ENCODE measurements around the gene CFAP65. TPM values are rescaled to one million over a fixed set of nuclear protein-coding genes. Genes with fewer than 3 reads are reported as not detected.

The CFAP65 gene
- total RNA-seq, 1 donor from 2014 or later, result not detected

- no peak for DNase-seq (ENCODE audit: low spot score)
These were observed 30.4 kb downstream of the CFAP65 start for GRCh38 chr2:219010873-219011272.

DNA sequence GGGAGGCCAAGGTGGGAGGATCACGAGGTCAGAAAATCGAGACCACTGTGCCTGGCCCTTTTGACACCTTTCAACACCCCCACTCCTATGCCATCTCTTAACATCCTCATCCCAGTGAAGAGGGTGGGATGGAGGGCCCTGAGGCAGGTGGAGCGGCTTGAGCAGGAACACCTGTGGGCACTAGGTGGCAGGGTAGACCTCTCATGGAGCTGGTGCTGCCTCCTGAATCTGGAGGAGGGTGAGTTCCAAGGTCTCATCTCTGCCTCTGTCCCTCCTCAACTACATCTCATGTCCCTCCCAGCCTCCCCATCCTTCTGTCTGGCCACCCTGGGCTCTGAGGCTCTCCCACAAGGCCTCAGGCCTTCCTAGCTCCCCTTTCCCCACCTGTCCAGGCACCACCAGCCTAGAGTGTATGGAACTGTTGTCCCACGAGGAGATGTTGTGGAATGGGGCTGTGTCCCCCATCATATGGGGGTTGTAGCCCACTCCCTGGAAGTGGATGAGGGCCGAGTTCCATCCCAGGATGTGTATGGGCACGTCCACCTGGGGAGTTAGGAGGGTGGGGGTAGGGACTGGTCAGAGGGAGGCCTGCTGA, 31.1 kb downstream of the CFAP65 start:
- no peak for DNase-seq (ENCODE audit: low spot score)

DNA sequence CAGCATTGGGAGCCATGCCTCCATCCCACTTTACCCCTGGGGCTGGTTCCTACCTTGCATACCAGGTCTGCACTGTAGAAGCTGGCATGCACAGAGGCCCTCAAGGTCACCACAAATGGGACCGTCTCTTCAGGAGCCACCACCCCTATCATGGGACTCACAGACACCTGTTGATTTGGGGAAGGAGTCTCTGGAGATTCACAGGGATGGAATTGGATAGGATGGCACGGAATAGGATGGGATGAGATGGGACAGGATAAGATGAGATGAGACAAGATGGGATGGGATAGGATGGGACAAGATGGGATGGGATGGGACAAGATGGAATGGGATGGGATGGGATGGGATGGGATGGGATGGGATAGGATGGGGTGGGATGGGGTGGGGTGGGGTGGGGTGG, 32.0 kb downstream of the CFAP65 start:
- DNase-seq (ENCODE audit: low spot score), result no peak

- no peak for DNase-seq (ENCODE audit: low spot score)
These were observed 37.3 kb downstream of the CFAP65 start for GRCh38 chr2:219003979-219004378.

- no peak for DNase-seq (ENCODE audit: low spot score)
These were observed 38.1 kb downstream of the CFAP65 start for GRCh38 chr2:219003267-219003634.

DNA sequence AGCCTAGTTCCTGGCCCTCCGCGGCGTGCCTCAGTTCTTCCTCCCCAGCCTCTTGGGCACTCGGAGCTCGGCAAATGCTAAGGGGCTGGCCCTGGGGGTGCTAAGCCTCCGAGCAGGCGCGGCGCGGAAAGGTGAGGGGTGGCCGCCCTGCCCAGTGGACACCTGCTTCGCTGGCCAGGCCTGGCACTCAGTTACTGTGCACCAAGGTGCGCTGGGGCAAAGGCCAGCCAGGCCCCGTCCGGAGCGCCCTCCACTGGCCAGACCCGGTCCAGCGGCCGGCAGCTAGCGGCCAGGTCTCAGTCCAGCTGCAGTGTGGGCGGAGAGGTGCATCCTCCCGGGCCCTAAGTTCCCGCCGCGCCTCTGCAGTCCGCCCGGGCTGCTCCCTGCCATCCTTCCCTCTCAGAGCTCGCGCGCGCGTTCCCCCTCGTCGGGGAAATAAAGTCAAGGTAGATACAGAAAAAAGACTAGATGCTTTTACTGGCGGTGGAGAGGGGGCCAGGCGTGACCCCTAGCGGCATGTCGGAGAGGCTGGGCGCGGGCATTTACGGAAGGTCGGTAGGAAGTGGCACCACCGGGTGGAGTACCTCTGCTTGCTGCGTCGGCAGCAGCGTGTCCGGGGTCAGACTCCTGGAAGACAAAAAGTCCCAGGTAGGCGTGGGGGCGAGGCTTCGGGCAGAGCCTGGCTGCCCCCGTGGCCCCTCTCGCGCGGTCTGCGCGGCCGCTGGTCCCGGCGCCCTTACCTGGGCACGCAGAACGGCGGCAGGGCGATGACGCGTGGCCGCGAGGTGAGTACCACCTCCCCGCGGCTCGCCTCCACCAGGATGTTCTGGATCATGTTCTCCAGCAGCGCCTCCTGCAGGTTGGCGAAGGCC, 38.7 kb downstream of the CFAP65 start:
- no peak for DNase-seq (ENCODE audit: low spot score)

GRCh38 chr2:219001577-219002394, 39.5 kb downstream of the CFAP65 start:
- no peak for DNase-seq (ENCODE audit: low spot score)

DNA sequence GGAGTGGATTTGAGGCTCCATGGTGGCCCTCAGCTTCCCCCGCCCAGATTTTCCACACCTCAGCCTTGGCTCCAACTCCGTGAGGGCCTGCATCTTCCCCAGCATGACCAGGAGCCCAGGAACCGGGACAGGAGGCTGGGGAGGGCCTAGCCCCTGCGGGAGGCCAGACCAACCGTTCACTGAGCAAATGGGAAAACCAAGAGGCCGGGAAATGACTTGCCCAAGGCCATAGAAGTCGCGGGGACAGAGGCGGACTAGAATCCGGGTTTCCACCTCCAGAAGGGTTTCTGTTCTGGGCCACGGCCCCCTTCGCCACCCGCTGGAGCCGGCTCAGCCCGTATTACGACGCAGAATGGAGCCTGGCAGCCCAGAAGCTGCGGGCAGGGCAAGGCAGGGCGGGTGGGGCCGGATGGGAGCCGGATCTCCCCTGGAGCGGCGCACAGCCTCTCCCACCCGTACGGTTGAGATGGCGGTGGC, 40.2 kb downstream of the CFAP65 start:
- DNase-seq (ENCODE audit: low spot score), result no peak

DNA sequence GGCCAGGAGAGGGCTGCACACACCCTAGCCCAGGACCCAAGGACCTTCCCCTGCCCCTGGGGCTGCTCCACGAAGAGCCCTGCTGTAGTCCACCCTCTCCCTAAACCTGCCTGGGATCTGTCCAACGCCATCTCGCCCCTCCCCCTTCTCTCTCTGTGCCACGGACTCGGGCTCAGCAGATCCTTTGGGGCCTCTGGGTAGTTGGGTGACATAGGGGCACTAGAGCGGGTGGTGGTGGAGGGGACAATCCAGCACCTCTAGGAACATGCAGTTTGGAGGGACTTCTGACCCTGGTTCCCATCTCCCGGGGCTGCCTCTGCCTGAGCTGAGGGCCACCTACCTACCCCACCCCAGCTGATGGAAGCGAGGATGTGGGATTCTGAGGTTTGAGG, 40.8 kb downstream of the CFAP65 start:
- no peak for DNase-seq (ENCODE audit: low spot score)

DNA sequence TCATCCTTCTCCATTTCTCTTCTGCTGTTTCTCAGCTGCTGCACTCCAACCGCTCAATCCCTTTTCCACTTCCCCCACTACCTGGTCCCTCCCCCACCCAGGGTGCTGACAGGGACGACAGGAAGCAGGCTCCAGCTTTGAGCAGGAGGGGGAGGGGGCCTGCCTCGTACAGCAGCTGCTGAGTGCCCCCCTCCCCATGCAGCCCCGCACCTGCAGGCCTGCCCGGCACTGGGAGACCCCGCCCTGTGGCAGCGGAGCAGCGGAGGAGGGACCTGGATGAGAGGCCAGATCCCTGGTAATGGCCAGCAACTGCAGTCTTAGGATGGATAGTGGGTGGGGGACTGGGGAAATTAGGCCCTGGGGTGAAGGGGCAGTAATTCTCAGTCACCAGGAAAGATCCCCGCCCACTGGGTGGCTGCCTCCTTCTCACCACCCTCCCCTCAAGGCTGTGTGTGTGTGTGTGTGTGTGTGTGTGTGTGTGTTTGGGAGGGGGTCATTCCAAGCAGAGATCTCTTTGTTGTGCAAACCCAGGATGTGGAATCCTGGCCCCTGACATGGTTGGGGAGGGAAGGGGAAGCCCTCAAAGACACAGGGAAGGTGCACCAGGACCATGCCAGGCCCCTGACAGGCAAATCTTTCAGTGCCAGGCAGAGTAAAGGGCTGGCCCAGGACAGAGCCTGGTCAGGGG, 41.3 kb downstream of the CFAP65 start:
- DNase-seq (ENCODE audit: low spot score), result no peak

GRCh38 chr2:218999021-218999880, 42.1 kb downstream of the CFAP65 start:
- no peak for DNase-seq (ENCODE audit: low spot score)

DNA sequence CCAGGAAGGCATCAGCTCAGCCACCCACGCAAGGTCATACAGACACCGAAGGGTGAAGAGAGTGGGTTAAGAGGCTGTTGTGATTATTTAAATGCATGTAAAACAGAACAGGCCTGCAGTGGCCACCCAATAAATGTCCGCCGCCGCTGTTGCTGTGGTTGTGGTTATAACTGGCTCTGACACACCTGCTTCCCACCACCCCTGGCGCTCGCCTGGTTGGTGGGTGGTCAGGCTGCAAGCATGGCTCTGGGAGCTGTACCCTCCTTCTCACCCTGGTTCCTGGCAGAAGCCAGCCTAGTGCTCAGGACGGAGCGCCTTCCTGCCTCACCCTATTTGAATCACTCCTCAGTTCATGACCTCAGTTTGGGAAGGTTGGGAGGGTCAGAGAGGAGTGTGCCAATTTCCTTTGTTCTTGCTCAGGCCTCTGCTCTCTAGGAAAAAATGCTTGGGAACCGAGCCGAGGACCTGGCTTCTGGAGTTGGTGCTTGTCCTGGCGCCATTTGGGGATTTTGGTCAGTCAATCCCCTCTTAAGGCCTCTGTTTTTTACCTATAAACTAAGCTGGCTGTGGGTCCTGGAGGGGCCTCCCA, 42.8 kb downstream of the CFAP65 start:
- no peak for DNase-seq (ENCODE audit: low spot score)

DNA sequence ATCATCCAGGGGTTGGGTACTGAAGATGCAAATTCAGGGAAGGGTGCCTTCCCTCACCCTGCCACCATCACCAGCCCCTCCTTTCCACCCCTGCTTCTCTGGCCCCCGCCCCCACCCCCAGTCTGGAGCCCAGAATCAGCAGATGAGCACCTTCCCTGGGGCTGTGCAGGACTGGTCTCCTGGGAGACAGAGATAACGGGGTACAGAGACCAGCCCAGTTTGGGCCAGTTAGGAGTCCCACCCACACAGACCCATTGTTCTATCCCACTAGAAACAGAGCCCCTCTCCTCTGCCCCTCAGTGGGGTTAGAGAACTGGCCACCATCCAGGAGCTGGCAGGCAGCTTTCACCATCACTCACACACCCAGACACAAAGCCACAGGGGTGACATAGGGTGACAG, 43.6 kb downstream of the CFAP65 start:
- no peak for DNase-seq (ENCODE audit: low spot score)

GRCh38 chr2:218996937-218997336, 44.4 kb downstream of the CFAP65 start:
- no peak for DNase-seq (ENCODE audit: low spot score)

DNA sequence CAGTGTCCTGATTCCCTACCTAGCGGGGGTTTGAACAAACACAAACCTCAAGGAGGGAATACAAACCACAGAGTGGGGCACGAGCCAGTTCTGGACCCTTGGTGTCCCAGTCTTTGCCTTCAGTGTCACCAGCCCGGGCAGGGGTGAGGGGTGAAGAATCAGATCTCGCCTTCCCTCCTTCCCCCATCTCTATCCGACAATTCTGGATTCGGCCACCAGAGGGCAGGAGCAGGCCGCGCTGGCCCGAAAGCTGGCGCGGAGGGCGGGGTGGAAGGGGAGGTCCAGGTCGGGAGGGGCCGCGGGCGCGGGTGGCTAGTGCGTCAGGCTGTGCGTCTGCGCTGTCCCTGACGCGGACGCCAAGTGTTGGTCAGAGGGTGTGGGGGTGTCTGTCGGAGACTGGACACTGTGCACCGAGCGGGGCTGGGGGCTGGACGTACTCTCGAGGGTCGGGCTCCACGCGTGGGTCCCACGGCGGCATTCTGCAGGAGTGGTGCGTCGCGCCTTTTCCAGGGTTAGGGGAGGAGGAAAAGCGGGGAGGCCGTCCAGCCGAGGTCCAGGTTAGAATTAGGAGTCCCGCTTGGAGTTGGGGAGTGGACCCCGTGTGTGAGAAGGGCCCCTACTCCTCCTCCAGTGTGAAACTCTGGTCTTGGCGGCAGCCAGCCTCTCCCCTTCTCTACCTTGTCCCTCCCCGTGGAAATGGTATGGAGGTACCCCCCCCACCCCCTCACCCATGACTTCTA, 45.2 kb downstream of the CFAP65 start:
- peak; percentile 96 for DNase-seq (ENCODE audit: low spot score)

GRCh38 chr2:218995561-218995960, 45.8 kb downstream of the CFAP65 start:
- DNase-seq (ENCODE audit: low spot score), result no peak

- DNase-seq (ENCODE audit: low spot score), result no peak
These were observed 47.7 kb downstream of the CFAP65 start, which contains the start of gene CRYBA2 for GRCh38 chr2:218993345-218994315. Gene CRYBA2 (minus strand): TSS chr2:218993422. CDS start chr2:218993176, 246 bp downstream.
